GM19452 (cell line): ENCODE results near the gene NOC4L.

Experiments used
- ATAC-seq: cut with Tn5 transposase; IDR thresholded peaks from one replicate; pipeline ENCODE4 v1.9.1; 2021; ENCODE audit not compliant: unreplicated experiment

Gene NOC4L

DNA sequence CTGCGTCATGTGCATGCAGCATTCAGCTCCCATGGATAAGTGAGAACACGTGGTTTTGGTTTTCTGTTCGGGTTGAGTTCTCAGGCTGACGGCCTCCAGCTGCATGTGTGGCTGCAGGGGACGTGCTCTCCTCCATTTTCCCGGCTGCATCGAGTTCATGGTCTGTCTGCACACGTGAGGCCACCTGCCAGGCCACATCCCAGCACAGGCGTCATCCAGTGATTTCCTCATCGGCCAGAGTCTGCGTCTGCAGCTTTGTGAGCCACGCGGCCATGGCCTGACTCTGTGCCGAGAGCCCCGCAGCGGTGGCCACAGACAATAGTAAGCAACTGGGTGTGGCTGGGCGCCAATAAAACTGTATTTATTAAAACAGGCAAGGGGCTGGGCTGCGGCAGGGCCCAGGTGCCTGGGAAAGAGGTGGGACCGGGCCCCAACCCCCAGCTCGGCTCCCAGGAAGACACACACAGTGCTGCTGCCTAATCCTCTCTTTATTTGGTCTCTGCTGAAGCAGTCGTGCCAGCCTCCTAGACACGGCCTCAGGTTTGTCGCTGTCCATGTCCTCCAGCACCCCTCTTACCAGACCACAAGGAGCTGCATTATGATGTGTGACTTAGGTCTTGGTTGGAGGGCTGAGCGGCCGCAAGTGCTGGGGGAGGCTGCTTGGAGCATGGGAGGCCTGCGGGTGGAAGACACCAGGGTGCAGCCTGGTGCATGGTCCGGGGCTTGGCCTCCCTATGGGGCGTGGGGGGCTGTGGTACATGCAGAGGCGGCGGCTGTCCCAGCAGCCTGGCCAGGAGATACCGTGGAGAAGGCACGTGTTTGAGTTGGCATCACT, 52.0 kb downstream of the NOC4L start:
- no peak for ATAC-seq

DNA sequence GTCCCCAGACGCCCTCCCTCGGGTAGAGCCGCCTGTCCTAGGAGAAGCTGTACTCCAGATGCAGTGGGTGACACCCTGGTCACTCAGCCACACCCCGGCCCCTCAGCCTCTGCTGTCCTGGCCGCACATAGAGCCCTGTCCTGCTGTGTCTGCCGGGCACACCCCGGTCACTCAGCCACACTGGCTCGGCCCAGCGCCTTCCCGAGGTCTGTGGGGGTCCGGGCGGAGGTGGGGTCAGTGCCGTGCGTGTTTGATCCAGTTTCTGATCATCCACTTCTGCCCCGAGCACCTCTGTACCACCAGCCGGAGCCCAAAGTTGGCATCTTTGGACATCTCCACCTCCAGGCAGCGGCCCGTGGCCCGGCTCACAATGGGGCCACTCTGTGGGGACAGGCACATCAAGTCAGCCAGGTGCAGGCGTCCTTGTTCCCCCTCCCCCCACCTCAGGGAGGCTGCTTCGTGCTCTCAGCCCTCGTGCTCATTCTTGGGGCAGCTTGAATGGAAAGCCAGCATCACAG, 52.7 kb downstream of the NOC4L start:
- ATAC-seq, result no peak

DNA sequence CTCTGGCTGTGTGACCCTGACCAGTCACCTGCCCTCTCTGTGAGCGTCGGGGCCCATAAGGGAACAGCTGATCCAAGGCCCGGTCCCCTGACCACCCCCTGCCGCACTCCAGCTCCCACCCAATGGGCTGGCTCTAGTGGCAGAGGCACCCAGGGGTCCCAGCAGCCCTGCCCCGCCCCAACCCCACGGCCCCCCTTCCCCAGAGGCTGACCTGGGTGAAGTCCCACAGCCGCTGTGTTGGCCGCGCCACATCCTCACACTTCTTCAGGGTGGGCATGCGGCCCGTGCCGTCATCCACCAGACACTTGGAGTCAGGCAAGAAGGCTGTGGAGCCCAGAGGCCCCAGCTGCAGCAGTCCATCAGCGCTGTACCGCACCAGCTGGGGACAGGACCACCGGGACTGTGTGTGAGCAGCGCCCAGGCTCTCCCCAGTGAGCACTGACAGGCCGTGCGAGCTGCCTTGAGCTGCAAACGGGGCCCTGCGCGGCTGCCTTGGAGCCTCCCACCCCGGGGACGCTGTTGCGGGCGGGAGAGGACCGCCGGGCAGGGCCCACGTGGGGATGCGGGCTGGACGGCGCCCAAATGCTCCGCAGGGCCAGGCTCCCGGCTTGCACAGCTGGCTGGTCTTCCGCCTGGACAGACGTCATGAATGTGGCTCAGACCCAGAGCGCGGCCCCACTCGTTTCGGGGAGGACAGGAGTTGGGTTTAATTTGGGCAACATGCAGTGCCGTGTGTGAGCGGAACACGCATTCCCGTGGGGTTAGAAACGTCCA, 53.5 kb downstream of the NOC4L start:
- ATAC-seq, result no peak

DNA sequence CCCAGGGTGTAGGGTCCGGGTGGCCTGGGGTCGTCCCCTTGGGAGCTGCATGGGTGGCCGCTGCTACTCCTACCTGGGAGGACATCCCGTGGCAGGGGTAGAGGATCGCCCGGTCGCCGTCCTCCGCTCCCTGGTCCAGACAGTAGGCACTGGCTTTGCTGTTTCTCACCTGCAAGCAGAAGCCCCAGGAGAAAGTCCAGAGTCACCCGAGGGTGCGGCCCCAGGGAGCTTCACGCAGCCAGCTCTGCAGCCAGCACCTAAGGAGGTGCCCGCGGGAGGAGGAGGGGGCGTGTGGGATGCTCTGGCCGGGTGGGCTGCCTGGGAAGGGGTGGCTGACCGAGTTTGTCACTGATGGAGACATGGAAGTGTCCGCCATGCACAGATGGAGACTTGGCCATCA, 54.8 kb downstream of the NOC4L start:
- no peak for ATAC-seq

DNA sequence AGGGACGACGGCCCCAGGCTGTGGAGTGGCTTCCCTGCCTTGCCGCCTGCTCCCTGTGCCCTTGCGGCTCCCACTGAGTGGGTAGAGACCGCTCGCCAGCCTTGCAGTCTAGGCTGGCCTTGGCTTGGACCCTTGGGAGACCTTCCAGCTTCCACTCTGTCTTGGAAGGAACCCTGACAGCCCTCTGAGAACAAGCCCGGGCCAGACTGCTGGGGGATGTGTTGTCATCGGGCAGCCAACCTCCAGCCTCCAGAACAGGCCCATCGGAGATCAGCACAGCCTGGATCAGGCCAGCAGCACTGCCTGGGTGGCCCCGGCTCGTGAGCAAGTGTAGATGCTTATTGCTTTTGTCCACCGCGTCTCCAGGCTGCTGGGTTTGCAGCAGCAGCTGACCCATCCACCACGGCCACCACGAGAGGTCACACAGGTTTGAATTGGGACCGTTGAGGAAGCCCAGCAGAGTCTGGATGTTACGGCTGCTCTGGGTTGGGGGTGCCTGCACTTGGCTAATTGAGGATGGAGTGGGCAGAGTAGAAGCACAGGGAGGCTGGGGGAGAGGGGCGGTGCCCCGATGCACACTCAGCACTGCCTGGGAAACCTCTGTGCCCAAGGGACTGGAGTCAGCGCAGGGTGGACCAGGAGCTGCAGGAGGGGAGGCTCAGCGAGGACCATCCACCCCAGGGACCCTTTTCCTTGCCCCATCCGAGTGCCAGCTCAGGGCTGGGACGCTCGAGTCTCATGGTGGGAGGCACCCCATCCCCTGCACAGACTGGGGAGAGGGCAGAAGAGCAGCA, 55.5 kb downstream of the NOC4L start:
- no peak for ATAC-seq

DNA sequence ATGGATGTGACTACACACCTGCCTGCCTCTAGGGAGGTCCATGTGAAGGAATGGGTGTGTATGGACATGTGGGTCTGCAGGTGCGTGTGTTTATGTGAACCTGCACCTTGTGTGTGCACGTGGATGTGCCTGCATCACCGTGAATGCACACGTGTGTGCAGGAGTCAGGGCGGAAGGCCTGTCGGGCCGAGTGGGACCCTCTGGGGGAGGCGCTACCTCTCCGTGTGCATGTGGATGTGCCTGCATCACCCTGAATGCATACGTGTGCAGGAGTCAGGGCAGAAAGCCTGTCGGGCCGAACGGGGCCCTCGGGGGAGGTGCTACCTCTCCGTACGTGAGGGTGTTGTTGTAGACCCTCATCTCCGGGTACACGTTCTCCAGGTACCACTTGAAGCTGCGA, 56.5 kb downstream of the NOC4L start:
- ATAC-seq, result no peak

DNA sequence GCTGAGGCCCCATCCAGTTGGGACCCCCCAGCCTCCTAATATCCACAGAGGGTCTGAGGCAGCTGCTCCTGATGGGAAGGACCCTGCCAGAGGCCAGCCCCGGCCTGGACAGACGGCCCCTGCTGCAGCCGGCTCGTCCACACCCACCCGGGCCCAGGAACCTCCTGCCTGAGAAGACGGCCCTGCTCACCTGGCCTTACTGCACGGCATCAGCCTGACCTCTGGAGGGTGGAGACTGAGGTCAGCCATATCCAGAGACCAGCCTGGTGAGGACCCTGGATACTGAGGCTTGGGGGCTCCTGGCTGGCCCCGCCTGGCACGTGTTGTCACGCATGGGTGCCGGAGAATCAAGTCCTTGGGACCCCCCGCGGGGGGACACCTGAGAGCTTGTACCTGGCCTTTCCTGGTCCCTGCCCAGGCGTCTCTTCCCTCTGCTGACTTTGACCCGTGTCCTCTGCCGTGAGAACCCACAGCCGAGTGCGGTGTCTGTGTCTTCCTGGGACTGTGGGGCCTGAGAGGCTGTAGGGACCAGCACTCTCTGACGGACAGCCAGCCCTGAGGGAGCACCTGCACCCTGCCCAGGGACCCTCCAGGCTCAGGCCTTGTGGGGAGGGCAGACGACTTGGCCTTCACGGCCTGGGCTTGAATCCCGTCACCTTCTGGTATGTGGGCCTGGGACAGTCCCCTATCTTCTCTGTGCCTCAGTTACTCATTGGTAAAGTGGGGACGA, 57.3 kb downstream of the NOC4L start:
- no peak for ATAC-seq
